ENCODE measurements around the gene PIGK.

GRCh38 chr1:77134359-77134758 is 84.9 kb downstream of the PIGK start:
- TF ChIP-seq, protein P1, sequence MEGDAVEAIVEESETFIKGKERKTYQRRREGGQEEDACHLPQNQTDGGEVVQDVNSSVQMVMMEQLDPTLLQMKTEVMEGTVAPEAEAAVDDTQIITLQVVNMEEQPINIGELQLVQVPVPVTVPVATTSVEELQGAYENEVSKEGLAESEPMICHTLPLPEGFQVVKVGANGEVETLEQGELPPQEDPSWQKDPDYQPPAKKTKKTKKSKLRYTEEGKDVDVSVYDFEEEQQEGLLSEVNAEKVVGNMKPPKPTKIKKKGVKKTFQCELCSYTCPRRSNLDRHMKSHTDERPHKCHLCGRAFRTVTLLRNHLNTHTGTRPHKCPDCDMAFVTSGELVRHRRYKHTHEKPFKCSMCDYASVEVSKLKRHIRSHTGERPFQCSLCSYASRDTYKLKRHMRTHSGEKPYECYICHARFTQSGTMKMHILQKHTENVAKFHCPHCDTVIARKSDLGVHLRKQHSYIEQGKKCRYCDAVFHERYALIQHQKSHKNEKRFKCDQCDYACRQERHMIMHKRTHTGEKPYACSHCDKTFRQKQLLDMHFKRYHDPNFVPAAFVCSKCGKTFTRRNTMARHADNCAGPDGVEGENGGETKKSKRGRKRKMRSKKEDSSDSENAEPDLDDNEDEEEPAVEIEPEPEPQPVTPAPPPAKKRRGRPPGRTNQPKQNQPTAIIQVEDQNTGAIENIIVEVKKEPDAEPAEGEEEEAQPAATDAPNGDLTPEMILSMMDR (IDR thresholded peaks at IDR 0.05; ENCODE audit: low read depth, low read length, poor library complexity, severe bottlenecking): no peak
- no peak for TF ChIP-seq EZH2phosphoT487 (IDR thresholded peaks at IDR 0.05; ENCODE audit: borderline replicate concordance, low read length)
